GM21526 (cell line): ENCODE measurements around the gene BMP6.
A peak's percentile ranks its signal among the peaks of the same experiment; 100 is the strongest.

ENCODE experiments used
- ATAC-seq: cut with Tn5 transposase; IDR thresholded peaks from one replicate; pipeline ENCODE4 v1.9.1; 2021; ENCODE audit warnings: moderate library complexity; ENCODE audit not compliant: unreplicated experiment, low FRiP score

Gene BMP6

GRCh38 chr6:7899101-7899888 lies 173.4 kb downstream of the BMP6 start:
- ATAC-seq, result no peak

DNA sequence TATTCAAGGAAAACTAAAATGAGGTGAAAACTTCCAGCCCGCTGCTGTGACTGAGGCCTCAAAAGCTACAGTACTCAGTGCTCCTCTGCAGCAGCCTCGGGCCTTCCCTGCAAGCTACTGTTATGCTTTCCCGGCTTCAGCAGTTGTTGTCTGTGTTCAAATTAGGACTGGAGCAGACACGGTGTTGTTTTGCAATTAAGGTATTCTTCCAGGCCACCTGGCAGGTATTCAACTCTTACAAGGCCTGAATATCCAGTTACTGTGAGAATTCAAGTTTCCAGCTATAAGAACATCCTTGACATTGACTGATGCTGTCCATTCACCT lies 174.0 kb downstream of the BMP6 start:
- no peak for ATAC-seq

DNA sequence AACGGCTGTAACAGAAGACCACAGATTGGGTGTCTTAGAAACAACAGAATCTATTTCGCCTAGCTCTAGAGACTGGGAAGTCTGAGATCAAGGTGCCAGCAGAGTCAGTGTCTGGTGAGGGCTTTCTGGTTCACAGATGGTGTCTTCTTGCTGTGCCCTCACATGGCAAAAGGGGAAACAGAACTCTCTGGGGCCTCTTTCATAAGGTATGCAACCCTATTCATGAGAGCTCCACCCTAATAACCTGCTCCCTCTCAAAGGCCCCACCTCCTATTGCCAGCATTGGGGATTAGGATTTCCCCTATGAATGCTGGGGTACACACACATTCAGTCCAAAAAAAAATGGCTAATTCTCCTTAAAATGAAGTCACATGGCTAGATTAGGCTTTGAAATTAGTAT lies 174.7 kb downstream of the BMP6 start:
- no peak for ATAC-seq

DNA sequence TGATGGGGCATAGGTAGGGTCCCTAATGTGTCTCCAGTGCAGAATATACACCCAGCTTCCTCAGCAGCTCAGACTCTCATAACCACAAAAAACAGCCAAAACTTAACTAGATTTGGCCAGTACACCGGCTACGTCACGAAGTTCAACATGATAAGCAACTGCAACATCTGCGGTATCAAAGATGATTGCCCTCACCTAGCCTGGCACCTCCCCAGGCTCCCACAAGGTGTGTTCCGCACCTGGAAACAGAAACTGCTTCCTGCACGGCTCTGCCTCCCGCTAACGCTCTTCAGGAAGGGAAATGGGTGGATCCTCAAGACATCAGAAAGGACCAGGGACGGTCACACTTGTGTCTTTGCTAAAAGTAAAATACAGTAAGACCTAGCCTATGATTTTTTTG lies 175.2 kb downstream of the BMP6 start:
- no peak for ATAC-seq

- ATAC-seq, result no peak
These were observed 175.9 kb downstream of the BMP6 start for GRCh38 chr6:7901780-7902179.

- no peak for ATAC-seq
These were observed 176.3 kb downstream of the BMP6 start for GRCh38 chr6:7902221-7902620.

DNA sequence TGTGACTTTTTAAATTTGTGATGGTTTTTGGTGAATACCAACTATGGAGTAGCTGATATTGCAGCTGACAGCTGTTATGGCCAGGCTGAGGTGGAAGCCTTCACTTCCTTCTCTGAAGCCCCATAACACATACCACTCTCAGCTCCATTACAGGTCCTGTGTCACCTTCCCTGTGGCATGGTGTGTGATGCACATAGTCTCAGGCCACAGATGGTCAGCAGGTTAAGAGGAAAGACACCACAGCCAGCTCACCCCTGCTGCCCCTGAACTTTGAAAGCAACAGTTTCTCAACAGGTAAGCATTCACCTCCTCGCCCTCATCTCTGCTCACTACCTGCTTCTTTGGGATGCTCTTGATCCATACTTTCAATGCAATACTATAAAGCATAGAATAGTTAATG lies 177.0 kb downstream of the BMP6 start:
- no peak for ATAC-seq

DNA sequence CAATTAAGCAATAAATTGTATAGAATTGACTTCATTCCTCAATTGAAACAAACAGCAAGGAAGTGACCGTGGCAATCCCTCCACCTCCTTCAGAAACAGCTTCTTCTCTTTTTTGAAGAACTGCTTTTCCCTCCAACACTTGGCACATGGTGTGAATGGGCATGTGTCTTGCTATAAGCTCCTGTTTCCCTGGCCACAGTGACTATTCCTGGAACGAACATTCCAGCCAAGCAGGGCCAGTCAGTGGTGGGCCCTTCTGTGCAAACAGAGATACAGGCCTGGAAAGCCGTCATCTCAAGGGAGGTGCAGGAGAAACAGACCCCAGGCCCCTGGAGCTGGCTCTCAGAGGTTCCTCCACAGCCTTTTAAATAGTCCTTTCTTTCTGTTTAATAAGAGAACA lies 177.8 kb downstream of the BMP6 start:
- ATAC-seq, result no peak

DNA sequence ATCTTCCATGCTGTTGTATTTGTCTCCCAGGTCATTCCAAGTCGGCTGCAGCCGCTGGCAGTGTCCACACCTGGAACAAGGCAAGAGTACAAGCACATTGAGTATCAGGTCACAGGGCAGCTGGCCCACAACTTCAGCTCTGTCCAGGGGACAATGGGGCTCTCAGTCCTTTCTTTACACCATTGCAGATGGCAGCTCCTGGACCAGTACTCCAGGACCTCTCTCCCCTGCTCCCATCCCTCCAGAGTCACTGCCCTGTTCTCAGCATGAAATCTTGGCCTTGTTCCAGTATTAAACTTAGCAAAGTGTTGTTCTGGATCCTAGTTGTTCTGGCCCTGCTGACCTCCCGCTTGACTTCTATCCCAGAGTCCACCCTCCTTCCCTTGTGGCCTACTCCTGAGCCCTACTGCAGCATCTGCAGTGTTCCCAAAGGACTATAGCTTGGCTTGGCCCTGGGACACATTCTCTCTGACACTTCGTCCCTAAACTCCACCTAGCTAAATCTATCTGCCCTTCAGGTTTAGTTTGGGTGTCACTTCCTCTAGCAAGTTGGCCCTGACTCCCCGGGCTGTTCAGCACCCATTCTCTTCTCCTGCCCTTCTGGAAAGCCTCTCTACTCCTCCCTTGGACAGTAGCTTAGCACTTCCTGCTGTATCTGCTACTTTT lies 178.9 kb downstream of the BMP6 start:
- no peak for ATAC-seq

DNA sequence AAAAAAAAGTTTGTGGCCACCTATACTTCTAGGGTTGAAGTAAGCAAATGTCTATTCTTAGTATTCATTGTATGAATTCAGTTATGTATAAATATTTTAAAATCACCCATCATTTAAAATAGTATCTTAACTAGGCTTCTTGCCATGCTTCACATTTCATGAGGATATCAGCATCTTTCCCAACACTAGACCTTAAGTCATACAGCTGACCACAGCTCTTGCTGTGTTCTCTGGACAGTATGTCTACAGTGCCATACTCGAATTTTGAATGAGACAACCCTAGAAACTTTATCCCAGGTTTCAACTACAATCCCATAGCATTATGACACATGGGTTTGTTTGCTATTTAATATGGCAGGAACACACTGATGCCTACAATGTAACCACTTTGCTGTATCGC lies 179.5 kb downstream of the BMP6 start:
- no peak for ATAC-seq

- ATAC-seq, result no peak
These were observed 180.8 kb downstream of the BMP6 start for GRCh38 chr6:7906741-7907140.

- ATAC-seq, result no peak
These were observed 181.3 kb downstream of the BMP6 start for GRCh38 chr6:7907159-7907558.

DNA sequence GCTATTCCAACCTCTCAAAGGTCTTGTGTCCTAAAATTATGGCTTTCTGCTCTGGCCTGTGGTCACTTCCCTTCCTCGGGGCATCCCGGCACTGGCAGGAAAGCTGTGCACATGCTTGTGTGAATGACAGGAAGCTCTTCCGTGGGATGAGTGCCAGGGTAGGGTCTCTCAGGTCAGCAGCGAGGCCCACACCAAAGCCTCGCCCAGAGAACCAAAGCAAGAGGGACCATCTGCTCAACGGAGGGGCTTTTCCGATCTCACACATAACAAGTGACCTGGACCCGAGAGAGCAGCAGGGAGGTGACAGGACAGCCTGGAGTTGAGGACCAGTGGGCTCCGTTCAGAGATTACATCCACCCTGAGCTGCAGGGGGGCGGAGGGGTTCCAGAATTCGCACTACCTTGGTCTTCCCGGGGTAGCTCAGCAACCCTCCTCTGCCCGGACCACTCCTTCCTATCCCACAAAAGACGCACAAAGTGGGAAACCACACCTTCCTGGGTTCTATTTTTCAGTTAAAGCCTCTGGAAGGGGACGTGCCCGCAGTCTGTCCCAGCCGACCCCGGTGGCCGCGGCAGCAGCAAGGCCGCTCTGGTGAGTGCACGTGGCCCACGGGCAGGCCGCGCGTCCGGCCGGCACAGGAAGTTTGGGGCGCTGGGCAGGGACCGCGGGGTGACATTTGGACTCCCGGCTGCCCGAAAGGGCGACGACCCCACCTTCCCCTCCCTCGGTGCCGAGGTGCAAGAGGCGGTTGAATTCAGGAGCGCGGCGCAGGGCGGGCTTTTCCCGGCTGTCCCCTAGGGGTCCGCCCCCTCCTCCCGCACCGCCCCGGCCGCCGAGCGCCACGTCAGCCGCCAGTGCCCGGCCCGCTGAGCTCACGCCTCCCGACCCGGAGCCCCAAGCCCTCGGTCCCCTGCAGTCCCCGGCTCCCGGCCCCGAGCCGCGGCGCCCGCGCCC lies 183.7 kb downstream of the BMP6 start:
- ATAC-seq, result no peak

DNA sequence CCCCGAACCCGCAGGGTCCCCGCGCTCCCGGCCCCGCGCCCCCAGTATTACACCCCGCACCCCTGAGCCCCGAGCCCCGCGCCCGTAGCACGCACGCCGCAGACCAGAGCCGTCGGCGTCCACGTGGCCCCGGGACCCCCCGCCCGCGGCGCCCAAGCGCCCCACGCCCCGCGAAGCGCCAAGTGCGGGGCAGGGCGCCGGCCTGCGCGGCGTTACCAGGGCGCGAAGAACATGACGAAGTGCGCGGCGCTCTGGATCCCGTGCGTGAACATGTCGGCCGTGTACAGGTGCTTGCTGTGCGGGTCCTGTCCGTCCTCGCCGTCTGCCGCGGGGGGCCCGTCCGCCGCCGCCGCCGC lies 184.4 kb downstream of the BMP6 start:
- ATAC-seq, result peak; percentile 12

DNA sequence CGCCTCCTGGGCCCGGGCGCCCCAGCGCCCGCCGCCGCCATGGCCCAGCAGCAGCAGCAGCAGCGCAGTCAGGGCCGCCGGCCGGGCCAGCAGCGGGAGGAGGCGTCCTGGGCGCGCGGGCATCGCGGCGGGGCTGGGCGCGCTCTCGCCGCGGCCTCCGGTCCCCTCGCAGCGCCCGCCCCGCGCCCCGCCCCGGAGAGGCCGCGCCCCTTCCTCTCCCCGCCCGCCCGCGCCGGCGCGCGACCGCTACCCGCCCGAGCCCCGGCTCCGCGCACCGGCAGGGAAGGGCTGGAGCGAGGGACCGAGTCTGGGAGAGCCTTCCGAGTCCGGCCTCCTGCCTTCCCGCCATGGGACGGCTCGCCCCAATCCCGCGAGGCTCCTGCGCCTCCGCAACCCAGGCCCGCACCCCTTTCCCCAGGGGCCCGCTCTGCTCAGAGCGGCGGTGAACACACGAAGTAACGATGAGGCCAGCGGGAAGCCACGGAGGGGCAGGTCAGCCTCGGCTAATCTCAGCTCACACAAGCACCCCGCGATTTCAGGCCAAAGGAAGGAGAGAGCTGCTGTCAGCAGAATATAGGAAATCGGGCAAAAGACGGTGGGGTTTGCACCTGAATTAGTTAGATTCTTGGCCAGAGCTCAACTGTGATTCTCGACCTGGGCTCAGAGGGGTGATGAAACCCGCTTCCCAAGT lies 184.9 kb downstream of the BMP6 start, which contains the start of gene TXNDC5:
TXNDC5 (minus strand) TSS at position 135 of the 691 bp plus-strand sequence; CDS start at position 123, 12 bp downstream.
- ATAC-seq, result peak; percentile 62

- ATAC-seq, result no peak
These were observed 185.4 kb downstream of the BMP6 start for GRCh38 chr6:7911345-7911725.

GRCh38 chr6:7912024-7912423 lies 186.1 kb downstream of the BMP6 start:
- no peak for ATAC-seq

DNA sequence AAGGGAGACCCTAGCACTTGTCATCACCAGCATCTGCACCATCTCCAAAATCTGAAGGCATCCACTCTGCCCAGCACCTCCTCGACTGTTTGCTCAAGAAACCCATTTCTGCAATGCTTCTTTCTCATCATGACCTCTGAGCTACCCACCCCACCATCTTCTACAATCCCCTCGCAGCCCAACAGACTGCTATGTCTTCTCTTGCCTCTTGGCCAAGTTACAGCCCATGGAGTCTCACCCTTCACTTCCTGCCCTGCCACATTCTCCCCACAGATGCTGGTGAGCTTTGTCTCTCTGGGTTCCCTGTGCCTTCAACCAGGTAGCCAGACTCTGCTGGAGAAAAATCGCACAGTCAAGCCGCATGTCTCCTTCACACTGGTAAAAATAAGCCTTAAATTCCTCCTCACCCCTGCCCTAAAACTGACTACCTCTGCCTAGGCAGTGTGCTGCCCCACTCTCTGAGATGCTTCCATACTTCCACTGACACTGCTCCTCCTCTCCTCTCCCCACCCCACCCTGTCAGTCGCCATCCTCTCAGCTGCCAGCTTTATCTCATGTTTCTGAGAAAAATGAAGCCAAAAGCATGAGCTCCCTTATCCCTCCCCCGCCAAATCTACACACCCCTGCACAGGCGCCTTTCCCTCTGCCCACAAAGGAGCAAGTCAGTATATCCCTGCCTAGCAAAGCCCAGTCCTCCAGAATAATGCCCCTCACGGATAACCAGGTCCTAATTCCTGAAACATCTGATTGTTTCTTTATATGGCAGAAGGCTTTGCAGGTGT lies 187.0 kb downstream of the BMP6 start:
- no peak for ATAC-seq

DNA sequence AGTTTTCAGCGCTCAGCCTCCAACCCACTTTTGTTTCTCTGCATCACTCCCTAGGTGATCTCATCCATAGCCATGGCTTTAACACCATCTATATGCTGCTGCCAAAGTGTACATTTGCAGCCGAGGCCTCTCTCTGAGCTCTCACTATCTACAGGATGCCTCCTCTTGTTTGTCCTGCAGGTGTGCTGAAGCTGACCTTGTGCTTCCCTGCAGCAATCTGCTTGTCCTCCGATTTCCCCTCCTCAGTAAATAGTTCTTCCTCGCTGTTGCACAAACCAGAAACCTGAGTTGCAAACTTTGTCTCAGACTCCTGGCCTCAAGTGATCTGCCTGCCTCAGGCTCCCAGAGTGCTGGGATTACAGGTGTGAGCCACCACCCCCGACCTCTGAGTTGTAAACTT lies 188.4 kb downstream of the BMP6 start:
- no peak for ATAC-seq
